Thyroid gland (tissue), 4 donors: ENCODE data around the gene PLEKHJ1.

ENCODE experiments used
- CTCF ChIP-seq, 6 experiments: fragments of 200-600 bp in 3 of 6; fragments of 450-650 bp in 3 of 6; sonication (generic) in 3 of 6; IDR thresholded peaks; one replicate each; pipeline ENCODE4 v1.5.1; 2016 to 2019; ENCODE audit warnings: antibody characterized with exemption in 6 of 6, mild to moderate bottlenecking in 2 of 6, inconsistent platforms in 1 of 6, moderate library complexity in 1 of 6
- POLR2A ChIP-seq, 2 donors: fragments of 450-650 bp; IDR thresholded peaks; one replicate each; pipeline ENCODE4 v1.6.1; 2017; ENCODE audit warnings: antibody characterized with exemption in 2 of 2, mild to moderate bottlenecking in 2 of 2, moderate library complexity in 1 of 2

- TF ChIP-seq CTCF (IDR thresholded peaks at IDR 0.05), result no peak
- no peak for TF ChIP-seq POLR2A (IDR thresholded peaks at IDR 0.05)
Measured at GRCh38 chr19:2187159-2187558, 49.0 kb downstream of the PLEKHJ1 start.
